Measurements from ENCODE around the gene SEMA3C.
A peak's percentile ranks its signal among the peaks of the same experiment; 100 is the strongest.

Gene SEMA3C

GRCh38 chr7:80748363-80749042 is 170.3 kb downstream of the SEMA3C start:
- peak in 1 of 2 donors; percentile 71 for DNase-seq (ENCODE audit: low read depth in 2 of 2)
- no peak overlapping the region for H3K4me3 ChIP-seq (replicated peaks in 1 of 2; ENCODE audit: low read depth in 2 of 2, low read length in 2 of 2)
- TF ChIP-seq, protein P1, sequence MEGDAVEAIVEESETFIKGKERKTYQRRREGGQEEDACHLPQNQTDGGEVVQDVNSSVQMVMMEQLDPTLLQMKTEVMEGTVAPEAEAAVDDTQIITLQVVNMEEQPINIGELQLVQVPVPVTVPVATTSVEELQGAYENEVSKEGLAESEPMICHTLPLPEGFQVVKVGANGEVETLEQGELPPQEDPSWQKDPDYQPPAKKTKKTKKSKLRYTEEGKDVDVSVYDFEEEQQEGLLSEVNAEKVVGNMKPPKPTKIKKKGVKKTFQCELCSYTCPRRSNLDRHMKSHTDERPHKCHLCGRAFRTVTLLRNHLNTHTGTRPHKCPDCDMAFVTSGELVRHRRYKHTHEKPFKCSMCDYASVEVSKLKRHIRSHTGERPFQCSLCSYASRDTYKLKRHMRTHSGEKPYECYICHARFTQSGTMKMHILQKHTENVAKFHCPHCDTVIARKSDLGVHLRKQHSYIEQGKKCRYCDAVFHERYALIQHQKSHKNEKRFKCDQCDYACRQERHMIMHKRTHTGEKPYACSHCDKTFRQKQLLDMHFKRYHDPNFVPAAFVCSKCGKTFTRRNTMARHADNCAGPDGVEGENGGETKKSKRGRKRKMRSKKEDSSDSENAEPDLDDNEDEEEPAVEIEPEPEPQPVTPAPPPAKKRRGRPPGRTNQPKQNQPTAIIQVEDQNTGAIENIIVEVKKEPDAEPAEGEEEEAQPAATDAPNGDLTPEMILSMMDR (IDR thresholded peaks at IDR 0.05; ENCODE audit: low read depth, low read length) = no peak

GRCh38 chr7:80740778-80741545 is 177.9 kb downstream of the SEMA3C start:
- no peak overlapping the region for H3K4me3 ChIP-seq (replicated peaks in 1 of 2; ENCODE audit: low read depth in 2 of 2, low read length in 2 of 2)
- TF ChIP-seq, protein P1 (IDR thresholded peaks at IDR 0.05; ENCODE audit: low read depth, low read length) = no peak
- DNase-seq (ENCODE audit: low read depth in 2 of 2) = peak; percentile 19 to 75

DNA sequence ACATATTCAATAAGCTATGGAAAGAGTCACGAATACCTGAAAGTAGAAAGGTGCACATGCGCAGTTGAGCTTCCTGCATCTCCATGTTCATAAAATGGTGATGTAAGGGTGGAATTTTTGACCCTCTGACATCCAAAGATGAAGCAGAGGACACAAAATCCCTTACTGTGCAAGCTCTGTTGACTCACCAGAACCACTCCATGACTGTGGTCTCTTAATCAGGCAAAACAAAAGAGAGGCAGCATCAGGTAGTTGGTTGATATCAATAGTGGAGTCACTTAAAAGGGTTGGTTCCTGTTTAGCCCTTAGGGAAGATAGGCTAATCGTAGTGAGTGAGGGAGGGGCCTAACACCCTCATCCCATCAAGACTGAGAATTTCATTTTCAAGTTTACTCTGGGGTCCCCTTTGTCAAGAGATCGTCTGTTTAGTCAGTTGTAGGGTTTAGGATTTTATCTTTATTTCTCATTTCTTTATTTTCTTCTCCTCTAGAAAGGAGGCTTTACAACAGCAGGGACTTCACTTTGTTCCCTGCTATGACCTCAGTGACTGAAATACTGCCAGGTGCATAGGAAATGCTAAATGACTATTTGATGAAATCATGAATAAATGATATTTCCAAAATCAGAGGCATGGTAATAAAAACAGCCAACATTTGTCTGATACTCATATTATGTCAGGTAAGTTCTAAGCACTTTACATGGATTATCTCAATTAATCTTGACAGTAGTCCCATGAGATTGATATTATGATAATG is 182.3 kb downstream of the SEMA3C start:
- no peak for DNase-seq (ENCODE audit: low read depth in 2 of 2)

GRCh38 chr7:80735330-80735729 is 183.5 kb downstream of the SEMA3C start:
- TF ChIP-seq, protein P1 (IDR thresholded peaks at IDR 0.05; ENCODE audit: low read depth, low read length) = no peak
- DNase-seq (ENCODE audit: low read depth in 2 of 2) = no peak
- no peak overlapping the region for H3K4me3 ChIP-seq (replicated peaks in 1 of 2; ENCODE audit: low read depth in 2 of 2, low read length in 2 of 2)

More for the DNA sequence above, 182.3 kb downstream of the SEMA3C start:
- TF ChIP-seq, protein P1 (IDR thresholded peaks at IDR 0.05; ENCODE audit: low read depth, low read length) = no peak
- no peak overlapping the region for H3K4me3 ChIP-seq (replicated peaks in 1 of 2; ENCODE audit: low read depth in 2 of 2, low read length in 2 of 2)

DNA sequence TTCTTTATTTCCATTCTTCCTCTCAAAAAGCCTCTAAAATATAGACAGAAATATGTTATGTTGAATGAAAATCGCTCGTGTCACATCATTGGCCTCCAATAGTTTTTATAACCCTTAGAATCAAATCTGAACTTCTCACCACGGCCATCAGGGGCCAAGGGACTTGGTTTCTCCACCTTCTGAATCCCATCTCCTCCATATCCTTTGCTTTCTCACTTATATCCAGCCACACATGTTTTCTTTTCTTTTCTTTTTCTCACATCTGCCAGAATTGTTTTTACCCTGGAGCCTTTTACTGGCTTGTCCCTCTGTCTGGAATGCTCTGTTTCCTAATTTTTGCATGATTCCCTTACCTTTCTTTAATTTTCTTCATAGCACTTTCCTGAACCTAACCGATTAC is 184.8 kb downstream of the SEMA3C start:
- H3K4me3 ChIP-seq (replicated peaks in 1 of 2; ENCODE audit: low read depth in 2 of 2, low read length in 2 of 2) = no peak overlapping the region
- TF ChIP-seq, protein P1 (IDR thresholded peaks at IDR 0.05; ENCODE audit: low read depth, low read length) = no peak
- DNase-seq (ENCODE audit: low read depth in 2 of 2) = no peak

DNA sequence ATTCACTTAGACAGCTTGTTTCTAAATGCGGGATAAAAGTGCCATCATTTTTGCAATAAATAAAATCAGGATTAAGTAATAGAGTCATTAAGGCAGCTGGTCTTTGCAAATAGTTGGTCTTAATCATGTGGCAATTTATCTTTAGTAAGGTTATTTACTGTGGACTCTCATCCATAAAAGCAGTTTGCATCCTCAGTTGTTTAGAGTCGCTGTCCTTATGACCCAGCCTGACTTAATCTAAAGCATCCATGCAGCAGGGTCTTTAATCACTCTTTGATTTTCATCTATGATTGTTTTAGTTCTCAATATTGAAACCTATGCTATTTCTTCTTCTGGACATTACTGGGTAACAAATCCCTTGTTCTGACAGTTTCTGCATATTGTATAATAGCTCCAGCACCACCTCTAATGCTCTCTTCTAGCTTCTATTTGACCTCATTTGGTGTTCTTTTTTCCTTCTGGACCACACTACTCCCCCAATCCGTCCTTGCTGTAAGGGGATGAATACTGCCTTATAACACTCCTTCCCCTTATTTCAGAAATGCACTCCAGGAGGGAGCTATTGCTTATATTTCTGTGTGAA is 185.4 kb downstream of the SEMA3C start:
- TF ChIP-seq, protein P1 (IDR thresholded peaks at IDR 0.05; ENCODE audit: low read depth, low read length) = no peak
- DNase-seq (ENCODE audit: low read depth in 2 of 2) = no peak
- no peak overlapping the region for H3K4me3 ChIP-seq (replicated peaks in 1 of 2; ENCODE audit: low read depth in 2 of 2, low read length in 2 of 2)
